ENCODE results near the gene SLF2.

DNA sequence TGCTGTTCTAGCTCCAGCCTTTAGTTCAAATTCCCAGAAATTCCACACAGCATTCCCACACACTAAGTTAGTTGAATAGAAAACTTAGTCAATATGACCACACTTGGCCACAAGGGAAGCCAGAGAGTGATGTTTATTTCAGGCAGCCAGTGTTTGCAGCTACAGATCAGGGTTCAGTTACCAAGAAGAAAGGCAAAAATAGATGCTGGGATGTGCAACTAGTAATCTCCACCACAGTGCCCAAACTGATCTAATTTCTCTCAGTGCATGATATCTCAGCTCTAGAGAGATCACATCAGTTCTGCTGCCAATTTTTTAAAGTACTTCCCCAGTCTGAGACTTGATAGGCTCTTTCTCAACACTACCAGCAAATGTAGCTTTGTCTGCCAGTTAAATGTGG lies 17.6 kb downstream of the SLF2 start:
- TF ChIP-seq, protein P1, sequence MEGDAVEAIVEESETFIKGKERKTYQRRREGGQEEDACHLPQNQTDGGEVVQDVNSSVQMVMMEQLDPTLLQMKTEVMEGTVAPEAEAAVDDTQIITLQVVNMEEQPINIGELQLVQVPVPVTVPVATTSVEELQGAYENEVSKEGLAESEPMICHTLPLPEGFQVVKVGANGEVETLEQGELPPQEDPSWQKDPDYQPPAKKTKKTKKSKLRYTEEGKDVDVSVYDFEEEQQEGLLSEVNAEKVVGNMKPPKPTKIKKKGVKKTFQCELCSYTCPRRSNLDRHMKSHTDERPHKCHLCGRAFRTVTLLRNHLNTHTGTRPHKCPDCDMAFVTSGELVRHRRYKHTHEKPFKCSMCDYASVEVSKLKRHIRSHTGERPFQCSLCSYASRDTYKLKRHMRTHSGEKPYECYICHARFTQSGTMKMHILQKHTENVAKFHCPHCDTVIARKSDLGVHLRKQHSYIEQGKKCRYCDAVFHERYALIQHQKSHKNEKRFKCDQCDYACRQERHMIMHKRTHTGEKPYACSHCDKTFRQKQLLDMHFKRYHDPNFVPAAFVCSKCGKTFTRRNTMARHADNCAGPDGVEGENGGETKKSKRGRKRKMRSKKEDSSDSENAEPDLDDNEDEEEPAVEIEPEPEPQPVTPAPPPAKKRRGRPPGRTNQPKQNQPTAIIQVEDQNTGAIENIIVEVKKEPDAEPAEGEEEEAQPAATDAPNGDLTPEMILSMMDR (IDR thresholded peaks at IDR 0.05; ENCODE audit: control extremely low read depth in 1 of 3, insufficient read depth in 1 of 3, low read depth in 1 of 3, low read length in 3 of 3), result no peak
- TF ChIP-seq POLR2AphosphoS5 (IDR thresholded peaks at IDR 0.05; ENCODE audit: low read depth, low read length) (no peak), CREB1 (IDR thresholded peaks at IDR 0.05) (no peak), RFX5 (IDR thresholded peaks at IDR 0.05; ENCODE audit: borderline replicate concordance, low read depth, low read length) (no peak), GABPA (IDR thresholded peaks at IDR 0.05; ENCODE audit: borderline replicate concordance, insufficient read depth, low read length) (no peak), SP1 (IDR thresholded peaks at IDR 0.05; ENCODE audit: low read depth, low read length) (no peak), SRF (IDR thresholded peaks at IDR 0.05; ENCODE audit: low read depth, low read length) (no peak), EZH2 (IDR thresholded peaks at IDR 0.05; ENCODE audit: low read depth, low read length, severe bottlenecking) (no peak), ZNF274 (IDR thresholded peaks at IDR 0.05; ENCODE audit: borderline replicate concordance, extremely low read depth, low read length) (no peak)
